IMR-90 (cell line): Measurements from ENCODE around the gene VEGFA. TPM values are rescaled to one million over a fixed set of nuclear protein-coding genes. Genes with fewer than 3 reads are reported as not detected.

Experiments
- ATAC-seq: fragments of 200-7000 bp; cut with Tn5 transposase; 2 replicates; pipeline ENCODE4 v1.9.1; 2020; ENCODE audit warnings: low read depth, mild to moderate bottlenecking, moderate library complexity
- BruUV-seq: library from RNA; stranded (reverse); fragments of 400-500 nt; replicated peaks from 2 replicates; lab custom pipeline; 2021; lab: Mats Ljungman, UMichigan
- CTCF ChIA-PET: fragments of 300-600 bp; formaldehyde crosslinking; extraction: SDS; loops from one replicate; lab custom pipeline; 2021; ENCODE audit warnings: antibody characterized with exemption; lab: Yijun Ruan, JAX
- POLR2A ChIA-PET: fragments of 300-600 bp; sonication (Branson Sonifier 250); formaldehyde crosslinking; loops from one replicate; lab custom pipeline; 2022; ENCODE audit warnings: antibody characterized with exemption; ENCODE audit not compliant: unreplicated experiment; lab: Charles Lee
- DNase-seq: peaks from one replicate; pipeline ENCODE4 v3.0.0; 2013
- H2AFZ ChIP-seq: replicated peaks from 2 replicates; pipeline ENCODE3; 2013; ENCODE audit warnings: low read length, mild to moderate bottlenecking; ENCODE audit not compliant: poor library complexity
- H2AK5ac ChIP-seq: 2 replicates; pipeline ENCODE4 v1.6.1; 2013; ENCODE audit warnings: low read depth, low read length, inconsistent platforms
- H2AK9ac ChIP-seq: replicated peaks from 2 replicates; pipeline ENCODE3; 2013; ENCODE audit warnings: mild to moderate bottlenecking, low read depth, low read length, moderate library complexity; ENCODE audit not compliant: poor library complexity
- H2BK120ac ChIP-seq: 2 replicates; pipeline ENCODE4 v1.6.1; 2013; ENCODE audit warnings: low read depth, low read length, inconsistent platforms
- H2BK15ac ChIP-seq: 3 replicates; pipeline ENCODE4 v1.6.1; 2013; ENCODE audit warnings: low read depth, low read length, inconsistent platforms
- H2BK20ac ChIP-seq: 2 replicates; pipeline ENCODE4 v1.6.1; 2013; ENCODE audit warnings: low read depth, mild to moderate bottlenecking, inconsistent platforms, low read length, moderate library complexity
- H2BK5ac ChIP-seq: 2 replicates; pipeline ENCODE4 v1.6.1; 2013; ENCODE audit warnings: mild to moderate bottlenecking, low read depth, low read length, inconsistent platforms; ENCODE audit not compliant: poor library complexity, severe bottlenecking
- H3K14ac ChIP-seq: replicated peaks from 2 replicates; pipeline ENCODE4 v1.6.1; 2013; ENCODE audit warnings: low read depth, low read length, inconsistent platforms
- H3K18ac ChIP-seq: 2 replicates; pipeline ENCODE4 v1.6.1; 2013; ENCODE audit warnings: low read depth, low read length, control low read depth
- H3K23ac ChIP-seq: 2 replicates; pipeline ENCODE4 v1.6.1; 2013; ENCODE audit warnings: low read depth, low read length, inconsistent platforms
- H3K27ac ChIP-seq: 2 replicates; pipeline ENCODE4 v1.5.1; 2013; ENCODE audit warnings: mild to moderate bottlenecking, control low read depth, low read length; ENCODE audit not compliant: insufficient read depth
- H3K27me3 ChIP-seq: 2 replicates; pipeline ENCODE4 v1.6.1; 2013; ENCODE audit warnings: low read length; ENCODE audit not compliant: control insufficient read depth, insufficient read depth
- H3K36me3 ChIP-seq: 2 replicates; pipeline ENCODE4 v1.6.1; 2013; ENCODE audit warnings: low read length, mixed read lengths; ENCODE audit not compliant: control insufficient read depth, insufficient read depth
- H3K4ac ChIP-seq: 2 replicates; pipeline ENCODE4 v1.6.1; 2013; ENCODE audit warnings: low read depth, low read length, inconsistent platforms
- H3K4me1 ChIP-seq: 2 replicates; pipeline ENCODE4 v1.6.1; 2013; ENCODE audit warnings: low read length, mixed read lengths; ENCODE audit not compliant: control insufficient read depth, insufficient read depth
- H3K4me2 ChIP-seq: 2 replicates; pipeline ENCODE4 v1.6.1; 2013; ENCODE audit warnings: low read depth, mild to moderate bottlenecking, control low read depth, low read length, moderate library complexity
- H3K4me3 ChIP-seq: 2 replicates; pipeline ENCODE4 v1.5.1; 2013; ENCODE audit warnings: low read depth, mild to moderate bottlenecking, control low read depth, low read length, moderate library complexity; ENCODE audit not compliant: insufficient read depth
- H3K56ac ChIP-seq: 2 replicates; pipeline ENCODE4 v1.6.1; 2013; ENCODE audit warnings: low read length, inconsistent platforms; ENCODE audit not compliant: insufficient read depth; ENCODE audit errors: extremely low read depth
- H3K79me1 ChIP-seq, 2 experiments: 2 replicates each; pipeline ENCODE4 v1.6.1; 2013; ENCODE audit warnings: low read length in 2 of 2, inconsistent platforms in 1 of 2, low read depth in 1 of 2
- H3K9ac ChIP-seq: 2 replicates; pipeline ENCODE4 v1.6.1; 2013; ENCODE audit warnings: low read depth, low read length, control low read depth
- H3K9me1 ChIP-seq: 2 replicates; pipeline ENCODE4 v1.6.1; 2013; ENCODE audit warnings: low read length, inconsistent platforms; ENCODE audit not compliant: insufficient read depth
- H3K9me3 ChIP-seq: 2 replicates; pipeline ENCODE4 v1.6.1; 2013; ENCODE audit warnings: low read length; ENCODE audit not compliant: control insufficient read depth, insufficient read depth
- H4K20me1 ChIP-seq: 2 replicates; pipeline ENCODE4 v1.6.1; 2013; ENCODE audit warnings: low read length, inconsistent platforms; ENCODE audit not compliant: insufficient read depth
- H4K5ac ChIP-seq: 2 replicates; pipeline ENCODE4 v1.6.1; 2013; ENCODE audit warnings: mild to moderate bottlenecking, low read depth, low read length, control low read depth
- H4K8ac ChIP-seq, 2 experiments: 2 replicates each; pipeline ENCODE4 v1.6.1; 2013; ENCODE audit warnings: low read depth in 2 of 2, low read length in 2 of 2, control low read depth in 1 of 2, inconsistent platforms in 1 of 2
- H4K91ac ChIP-seq: 2 replicates; pipeline ENCODE4 v1.6.1; 2013; ENCODE audit warnings: low read depth, low read length, inconsistent platforms; ENCODE audit not compliant: insufficient read depth
- MAFK ChIP-seq: IDR thresholded peaks from 2 replicates; pipeline ENCODE4 v1.6.1; 2012; ENCODE audit warnings: low read depth, low read length, improper control_type of control experiment
- RCOR1 ChIP-seq: IDR thresholded peaks from 2 replicates; pipeline ENCODE4 v1.6.1; 2012; ENCODE audit warnings: mild to moderate bottlenecking, low read length, improper control_type of control experiment; ENCODE audit not compliant: insufficient replicate concordance
- RFX5 ChIP-seq: IDR thresholded peaks from 2 replicates; pipeline ENCODE4 v1.8.0; 2012; ENCODE audit warnings: low read depth, mild to moderate bottlenecking, low read length, moderate library complexity
- SMC3 ChIP-seq: fragments of 150-350 bp; IDR thresholded peaks from 2 replicates; pipeline ENCODE4 v1.6.1; 2016; ENCODE audit warnings: low read depth, mild to moderate bottlenecking, antibody characterized with exemption, low read length, moderate library complexity
- WGBS, 2 experiments: methylation state at CpG; one replicate each; pipeline versions ENCODE4 v1.1.5 to v1.1.7; 2013; ENCODE audit warnings: missing lambda C conversion rate in 2 of 2; ENCODE audit not compliant: insufficient read length in 1 of 2; ENCODE audit errors: extremely low coverage in 2 of 2; 5-methylcytosine and 5-hydroxymethylcytosine counted together
- dilution Hi-C: fragments of 300-500 bp; cut with HindIII; formaldehyde crosslinking; loops from one replicate; pipeline ENCODE4 v1.14.3; 2018; ENCODE audit warnings: low sequenced_read_pairs; ENCODE audit not compliant: unreplicated experiment
- in situ Hi-C: fragments of 300-500 bp; cut with MboI; formaldehyde crosslinking; loops from 3 replicates; pipeline ENCODE4 v1.14.3; 2019; ENCODE audit warnings: low sequenced_read_pairs, inconsistent platforms, mixed read lengths
- intact Hi-C: fragments of 100-400 bp; cut with micrococcal nuclease; formaldehyde crosslinking; loops from 2 replicates; pipeline ENCODE4 v1.10.0; 2022
- polyA plus RNA-seq, 3 experiments: library from polyadenylated mRNA; depleted of rRNA; stranded (reverse); fragments of >200 nt; gene quantifications; 2 replicates each; pipeline ENCODE4 v1.2.3, GENCODE V29; 2012; ENCODE audit warnings: low replicate concordance in 1 of 3
- total RNA-seq: library from RNA; depleted of rRNA; stranded (reverse); fragments of >200 nt; gene quantifications from 2 replicates; pipeline ENCODE4 v1.2.3, GENCODE V29; 2012
- TF ChIP-seq, protein P1 (sequence below): fragments of 150-350 bp; IDR thresholded peaks from 2 replicates; pipeline ENCODE4 v1.6.1; 2017; ENCODE audit warnings: mild to moderate bottlenecking, antibody characterized with exemption, low read length, low read depth
- TF ChIP-seq, protein P2 (sequence below): conservative IDR thresholded peaks from 2 replicates; pipeline ENCODE4 v1.5.1; 2012; ENCODE audit warnings: mild to moderate bottlenecking, low read depth, low read length, improper control_type of control experiment

Gene VEGFA
- total and polyA plus RNA-seq, 2 of the 4 experiments (the other 2 are of a cell fraction) = 190 to 234 TPM

DNA sequence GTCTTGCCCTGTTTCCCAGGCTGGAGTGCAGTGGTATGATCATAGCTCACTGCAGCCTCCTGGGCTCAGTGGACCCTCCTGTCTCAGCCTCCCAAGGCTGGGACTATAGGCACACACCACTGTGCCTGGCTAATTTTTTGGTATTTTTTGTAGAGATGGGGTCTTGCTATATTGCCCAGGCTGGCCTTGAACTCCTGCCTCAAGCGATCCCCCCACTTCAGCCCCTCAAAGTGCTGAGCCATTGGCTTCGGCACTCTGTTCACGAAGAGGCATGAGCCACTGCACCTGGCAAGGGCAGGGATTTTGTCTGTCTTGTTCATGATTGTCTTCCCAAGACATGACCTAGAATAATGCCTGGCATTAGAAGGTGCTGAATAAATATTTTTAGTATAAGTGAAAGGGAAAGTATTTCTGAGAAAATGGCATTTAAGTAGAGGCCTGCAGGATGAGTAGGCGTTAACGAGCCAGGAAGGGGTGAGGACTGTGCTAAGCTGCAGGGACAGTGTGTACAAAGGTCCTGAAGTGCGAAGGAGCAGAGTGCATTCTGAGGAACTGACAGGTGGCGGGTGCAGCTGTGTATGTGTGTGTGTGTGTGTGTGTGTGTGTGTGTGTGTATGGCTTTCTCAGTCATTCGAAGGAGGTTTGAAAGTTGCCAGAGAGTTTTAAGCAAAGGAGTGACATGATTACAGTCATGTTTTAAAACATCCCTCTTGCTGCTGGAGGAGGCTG is 43.0 kb downstream of the VEGFA start:
- no peak overlapping the region for H3K4ac ChIP-seq
- no peak overlapping the region for H2BK20ac ChIP-seq
- peaks cover 2% of the 10 kb centered on the region; the same call in 1 of the 2 replicates for H3K9me1 ChIP-seq
- no peak overlapping the region for H4K5ac ChIP-seq
- no peak overlapping the region for H2AFZ ChIP-seq
- 33% methylated on average over 3 of the region's 8 CpGs; no CpG with 5 or more reads in 1 of the 2 experiments for WGBS, 2 experiments
- H4K91ac ChIP-seq = no peak overlapping the region
- H2AK5ac ChIP-seq = no peak overlapping the region
- no peaks in the 10 kb centered on the region for H3K79me1 ChIP-seq
- peak; percentile 43; the same call in 1 of the 2 replicates for ATAC-seq
- no peaks in the 10 kb centered on the region for H3K9me3 ChIP-seq
- CTCF ChIA-PET = interaction anchor here (0.6 kb wide), 1 partner anchor 28 kb away, joined by 3 read pairs; no protein-coding TSS in a partner anchor
- H2BK120ac ChIP-seq = no peak overlapping the region
- no peak overlapping the region for H3K9ac ChIP-seq
- no TSS peak for BruUV-seq
- TF ChIP-seq SMC3 (no peak), RFX5 (no peak), MAFK (no peak), RCOR1 (no peak)
- TF ChIP-seq, protein P1, sequence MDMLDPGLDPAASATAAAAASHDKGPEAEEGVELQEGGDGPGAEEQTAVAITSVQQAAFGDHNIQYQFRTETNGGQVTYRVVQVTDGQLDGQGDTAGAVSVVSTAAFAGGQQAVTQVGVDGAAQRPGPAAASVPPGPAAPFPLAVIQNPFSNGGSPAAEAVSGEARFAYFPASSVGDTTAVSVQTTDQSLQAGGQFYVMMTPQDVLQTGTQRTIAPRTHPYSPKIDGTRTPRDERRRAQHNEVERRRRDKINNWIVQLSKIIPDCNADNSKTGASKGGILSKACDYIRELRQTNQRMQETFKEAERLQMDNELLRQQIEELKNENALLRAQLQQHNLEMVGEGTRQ = no peak
- TF ChIP-seq, protein P2, sequence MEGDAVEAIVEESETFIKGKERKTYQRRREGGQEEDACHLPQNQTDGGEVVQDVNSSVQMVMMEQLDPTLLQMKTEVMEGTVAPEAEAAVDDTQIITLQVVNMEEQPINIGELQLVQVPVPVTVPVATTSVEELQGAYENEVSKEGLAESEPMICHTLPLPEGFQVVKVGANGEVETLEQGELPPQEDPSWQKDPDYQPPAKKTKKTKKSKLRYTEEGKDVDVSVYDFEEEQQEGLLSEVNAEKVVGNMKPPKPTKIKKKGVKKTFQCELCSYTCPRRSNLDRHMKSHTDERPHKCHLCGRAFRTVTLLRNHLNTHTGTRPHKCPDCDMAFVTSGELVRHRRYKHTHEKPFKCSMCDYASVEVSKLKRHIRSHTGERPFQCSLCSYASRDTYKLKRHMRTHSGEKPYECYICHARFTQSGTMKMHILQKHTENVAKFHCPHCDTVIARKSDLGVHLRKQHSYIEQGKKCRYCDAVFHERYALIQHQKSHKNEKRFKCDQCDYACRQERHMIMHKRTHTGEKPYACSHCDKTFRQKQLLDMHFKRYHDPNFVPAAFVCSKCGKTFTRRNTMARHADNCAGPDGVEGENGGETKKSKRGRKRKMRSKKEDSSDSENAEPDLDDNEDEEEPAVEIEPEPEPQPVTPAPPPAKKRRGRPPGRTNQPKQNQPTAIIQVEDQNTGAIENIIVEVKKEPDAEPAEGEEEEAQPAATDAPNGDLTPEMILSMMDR = no peak
- H2AK9ac ChIP-seq = no peak overlapping the region
- H3K4me1 ChIP-seq = peaks cover 2% of the 10 kb centered on the region; the same call in 1 of the 2 replicates
- no peak overlapping the region for H2BK5ac ChIP-seq
- POLR2A ChIA-PET = no interaction called here
- no peak overlapping the region for H3K27ac ChIP-seq
- H3K14ac ChIP-seq = no peak overlapping the region
- in situ Hi-C loops (no loop called here), intact Hi-C loops (no loop called here), dilution Hi-C loops (no loop called here)
- no peak overlapping the region for H3K4me3 ChIP-seq
- no peak overlapping the region for H3K4me2 ChIP-seq
- H2BK15ac ChIP-seq = no peak overlapping the region
- no peak overlapping the region for H3K18ac ChIP-seq
- no peaks in the 10 kb centered on the region for H3K27me3 ChIP-seq
- no peak overlapping the region for H4K8ac ChIP-seq
- DNase-seq = peak; percentile 7
- no peaks in the 10 kb centered on the region for H3K36me3 ChIP-seq
- H4K20me1 ChIP-seq = no peaks in the 10 kb centered on the region
- H3K23ac ChIP-seq = no peak overlapping the region
- no peak overlapping the region for H3K56ac ChIP-seq
